GM12878 (cell line): ENCODE measurements around the gene ORAI3. TPM values are rescaled to one million over a fixed set of nuclear protein-coding genes. Genes with fewer than 3 reads are reported as not detected.

Source experiments
- ATAC-seq: fragments of 200-7000 bp; cut with Tn5 transposase; 3 replicates; pipeline ENCODE4 v1.9.1; 2020; ENCODE audit warnings: mild to moderate bottlenecking, moderate library complexity
- BruUV-seq: library from RNA; stranded (reverse); fragments of 400-500 nt; replicated peaks from 2 replicates; lab custom pipeline; 2021; lab: Mats Ljungman, UMichigan
- CTCF ChIA-PET: fragments of 300-600 bp; sonication (Branson Sonifier 250); formaldehyde crosslinking; extraction: SDS; loops from one replicate; lab custom pipeline; 2021; ENCODE audit warnings: inconsistent platforms; lab: Yijun Ruan, JAX
- POLR2A ChIA-PET: fragments of 350-600 bp; formaldehyde crosslinking; extraction: SDS; loops from one replicate; lab custom pipeline; 2021; ENCODE audit warnings: inconsistent platforms; lab: Charles Lee
- RAD21 ChIA-PET: fragments of 300-600 bp; sonication (Branson Sonifier 250); formaldehyde crosslinking; loops from one replicate; lab custom pipeline; 2023; ENCODE audit warnings: antibody characterized with exemption; ENCODE audit not compliant: unreplicated experiment; lab: Charles Lee
- SMC1A ChIA-PET: fragments of 300-600 bp; sonication (Branson Sonifier 250); formaldehyde crosslinking; loops from one replicate; lab custom pipeline; 2023; ENCODE audit not compliant: unreplicated experiment, uncharacterized antibody; lab: Charles Lee
- DNase-seq: peaks from one replicate; pipeline ENCODE4 v3.0.0-alpha.2; 2011; ENCODE audit warnings: low read depth, low spot score
- FAIRE-seq: peaks from 3 replicates; lab custom pipeline; 2011; peaks lifted over from hg19 to GRCh38; lab: Jason Lieb, UNC
- H2AFZ ChIP-seq: 2 replicates; pipeline ENCODE4 v1.6.0; 2011; ENCODE audit warnings: low read depth, low read length, control low read depth; ENCODE audit not compliant: control insufficient read depth
- H3K27ac ChIP-seq: 2 replicates; pipeline ENCODE4 v1.5.1; 2011; ENCODE audit warnings: control low read depth; ENCODE audit not compliant: control insufficient read depth, insufficient read depth
- H3K27me3 ChIP-seq, 2 experiments: replicated peaks in 1 of 2; 2 replicates each; pipeline versions ENCODE4 v1.6.0 to v1.6.1; 2011; ENCODE audit warnings: low read length in 1 of 2; ENCODE audit not compliant: control insufficient read depth in 2 of 2, insufficient read depth in 2 of 2
- H3K36me3 ChIP-seq, 2 experiments: 2 replicates each; pipeline ENCODE4 v1.5.1; 2011; ENCODE audit warnings: low read length in 1 of 2; ENCODE audit not compliant: control insufficient read depth in 2 of 2, insufficient read depth in 2 of 2
- H3K4me1 ChIP-seq: 2 replicates; pipeline ENCODE4 v1.6.1; 2011; ENCODE audit warnings: mild to moderate bottlenecking, low read length, moderate library complexity, mixed read lengths; ENCODE audit not compliant: control insufficient read depth, insufficient read depth
- H3K4me2 ChIP-seq: 2 replicates; pipeline ENCODE4 v1.6.0; 2011; ENCODE audit warnings: control low read depth; ENCODE audit not compliant: control insufficient read depth, insufficient read depth
- H3K4me3 ChIP-seq: fragments of 200-600 bp; sonication (generic); 2 replicates; pipeline ENCODE4 v1.5.1; 2016
- H3K79me2 ChIP-seq: 2 replicates; pipeline ENCODE4 v1.6.0; 2011; ENCODE audit warnings: low read length; ENCODE audit not compliant: control insufficient read depth, insufficient read depth
- H3K9ac ChIP-seq: 2 replicates; pipeline ENCODE4 v1.8.0; 2011; ENCODE audit warnings: low read length, control low read depth, mixed read lengths; ENCODE audit not compliant: control insufficient read depth, insufficient read depth
- H3K9me3 ChIP-seq: replicated peaks from 3 replicates; pipeline ENCODE4 v1.5.1; 2011; ENCODE audit warnings: mild to moderate bottlenecking, low read length; ENCODE audit not compliant: control insufficient read depth, insufficient read depth
- H4K20me1 ChIP-seq: 2 replicates; pipeline ENCODE4 v1.6.0; 2011; ENCODE audit not compliant: control insufficient read depth, insufficient read depth
- CBX5 ChIP-seq: sonication (generic); IDR thresholded peaks from 2 replicates; pipeline ENCODE4 v1.6.1; 2016; ENCODE audit warnings: low read depth, moderate library complexity, mild to moderate bottlenecking, inconsistent platforms
- CHD2 ChIP-seq: IDR thresholded peaks from 2 replicates; pipeline ENCODE4 v1.6.1; 2011; ENCODE audit warnings: low read depth, low read length, improper control_type of control experiment, borderline replicate concordance
- EED ChIP-seq: sonication (generic); IDR thresholded peaks from 2 replicates; pipeline ENCODE4 v1.6.1; 2016; ENCODE audit warnings: antibody characterized with exemption, low read depth
- HCFC1 ChIP-seq: fragments of 150-350 bp; IDR thresholded peaks from 2 replicates; pipeline ENCODE4 v1.6.1; 2014; ENCODE audit warnings: low read length
- MXI1 ChIP-seq: fragments of 150-350 bp; IDR thresholded peaks from 2 replicates; pipeline ENCODE4 v1.6.1; 2011; ENCODE audit warnings: low read depth, mild to moderate bottlenecking, inconsistent platforms, low read length, improper control_type of control experiment
- PML ChIP-seq: IDR thresholded peaks from 2 replicates; pipeline ENCODE4 v1.6.1; 2012; ENCODE audit warnings: low read length, inconsistent platforms
- RCOR1 ChIP-seq: conservative IDR thresholded peaks from 2 replicates; pipeline ENCODE4 v1.6.1; 2012; ENCODE audit warnings: low read depth, low read length, improper control_type of control experiment
- SMAD1 ChIP-seq: fragments of 450-650 bp; IDR thresholded peaks from 2 replicates; pipeline ENCODE4 v1.6.1; 2018; ENCODE audit warnings: mild to moderate bottlenecking, low read depth; ENCODE audit not compliant: partially characterized antibody
- TARDBP ChIP-seq: IDR thresholded peaks from 2 replicates; pipeline ENCODE4 v1.6.1; 2016; ENCODE audit warnings: borderline replicate concordance
- ZNF217 ChIP-seq: fragments of 450-650 bp; IDR thresholded peaks from 2 replicates; pipeline ENCODE4 v1.6.1; 2017; ENCODE audit warnings: antibody characterized with exemption, mild to moderate bottlenecking
- ZNF384 ChIP-seq: IDR thresholded peaks from 2 replicates; pipeline ENCODE4 v1.6.1; 2012; ENCODE audit warnings: low read depth, mild to moderate bottlenecking, low read length, improper control_type of control experiment, borderline replicate concordance
- ZSCAN29 ChIP-seq: fragments of 450-650 bp; IDR thresholded peaks from 2 replicates; pipeline ENCODE4 v1.6.1; 2017; ENCODE audit warnings: mild to moderate bottlenecking, moderate library complexity
- WGBS: methylation state at CpG from one replicate; pipeline ENCODE4 v1.1.6; 2016; ENCODE audit warnings: low lambda C conversion rate; ENCODE audit not compliant: insufficient replicate concordance, insufficient coverage; ENCODE audit errors: missing lambda C conversion rate; 5-methylcytosine and 5-hydroxymethylcytosine counted together
- in situ Hi-C: fragments of 300-500 bp; cut with MboI; formaldehyde crosslinking; loops from 9 replicates; pipeline ENCODE4 v1.14.3; 2018; ENCODE audit warnings: mixed read lengths
- intact Hi-C: fragments of 100-400 bp; cut with micrococcal nuclease; formaldehyde crosslinking; loops from one replicate; pipeline ENCODE4 v1.14.2; 2022; ENCODE audit not compliant: unreplicated experiment
- polyA plus RNA-seq, 11 experiments: library from polyadenylated mRNA; depleted of rRNA in 4 of 11; unstranded in 6 of 11; stranded (reverse) in 5 of 11; fragments of >200 nt; fragmentation: Nextera tagmentation in 4 of 11; fragmentation: Illumina TruSeq in 1 of 11; extraction: Ambion mirVana in 4 of 11; extraction: Trizol in 1 of 11; gene quantifications; 1 replicate in 1 of 11; 2 replicates in 10 of 11; pipeline versions ENCODE4 v1.2.1 to v1.2.3, GENCODE V29; 2011 to 2016; ENCODE audit warnings: inconsistent platforms in 2 of 11, missing spikeins in 2 of 11, low read depth in 1 of 11
- total RNA-seq, 4 experiments: library from RNA; depleted of rRNA in 3 of 4; stranded (reverse); fragments of >200 nt in 3 of 4; fragmentation: Illumina TruSeq in 1 of 4; extraction: Trizol in 1 of 4; gene quantifications; 2 replicates each; pipeline versions ENCODE4 v1.2.1 to v1.2.3, GENCODE V29; 2013 to 2021
- TF ChIP-seq, protein P1 (sequence below): IDR thresholded peaks from 2 replicates; pipeline ENCODE4 v1.6.1; 2011; ENCODE audit warnings: borderline replicate concordance, low read depth, mild to moderate bottlenecking, moderate library complexity, mixed read lengths, low read length; ENCODE audit not compliant: insufficient read depth; ENCODE audit errors: extremely low read length

ORAI3 gene
- total and polyA plus RNA-seq, 10 of the 15 experiments (the other 5 are each of a cell fraction or from before 2014, with no cell fraction given) = 3.4 to 21.9 (median 16.2) TPM

GRCh38 chr16:30980959-30981358, 32.1 kb downstream of the ORAI3 start:
- no peaks in the 10 kb centered on the region for H3K4me1 ChIP-seq
- ChIA-PET CTCF (no interaction called here), SMC1A (no interaction called here), POLR2A (no interaction called here)
- DNase-seq = no peak
- no peak for FAIRE-seq
- no peak overlapping the region for H3K4me2 ChIP-seq
- ATAC-seq = no peak
- no peak overlapping the region for H3K4me3 ChIP-seq
- BruUV-seq = no TSS peak
- no peaks in the 10 kb centered on the region for H3K9me3 ChIP-seq
- H4K20me1 ChIP-seq = no peaks in the 10 kb centered on the region
- no peak overlapping the region for H3K27ac ChIP-seq
- over 99% methylated on average over 14 of the region's 14 CpGs for WGBS
- H3K36me3 ChIP-seq = peaks cover 8 to 39% of the 10 kb centered on the region in 2 experiments
- no peak overlapping the region for H3K9ac ChIP-seq
- in situ Hi-C loops (loop anchor here (25.0 kb wide), 1 partner anchor 456 kb away; the partner anchor contains the start of genes COX6A2 and ZNF843), intact Hi-C loops (no loop called here)
- H3K79me2 ChIP-seq = no peaks in the 10 kb centered on the region
- H3K27me3 ChIP-seq = no peaks in the 10 kb centered on the region
- no peak for TF ChIP-seq SMAD1
- no peak for TF ChIP-seq CBX5
- TF ChIP-seq, protein P1, sequence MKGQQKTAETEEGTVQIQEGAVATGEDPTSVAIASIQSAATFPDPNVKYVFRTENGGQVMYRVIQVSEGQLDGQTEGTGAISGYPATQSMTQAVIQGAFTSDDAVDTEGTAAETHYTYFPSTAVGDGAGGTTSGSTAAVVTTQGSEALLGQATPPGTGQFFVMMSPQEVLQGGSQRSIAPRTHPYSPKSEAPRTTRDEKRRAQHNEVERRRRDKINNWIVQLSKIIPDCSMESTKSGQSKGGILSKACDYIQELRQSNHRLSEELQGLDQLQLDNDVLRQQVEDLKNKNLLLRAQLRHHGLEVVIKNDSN = no peak
- no peak for TF ChIP-seq RCOR1
- no peak for TF ChIP-seq CHD2
- TF ChIP-seq EED = no peak
- TF ChIP-seq MXI1 = no peak
- no peak for TF ChIP-seq PML
- TF ChIP-seq ZSCAN29 = no peak
- TF ChIP-seq ZNF384 = no peak
- no peak for TF ChIP-seq HCFC1
- no peak for TF ChIP-seq TARDBP
- no peak for TF ChIP-seq ZNF217
- TF ChIP-seq, all 136 proteins: peak for 0
- RAD21 ChIA-PET = interaction anchor here (0.6 kb wide), 1 partner anchor 43 kb away, joined by 3 read pairs; no protein-coding TSS in a partner anchor
- H2AFZ ChIP-seq = no peak overlapping the region
